ENCODE results near the gene AVPR1B. TPM values are rescaled to one million over a fixed set of nuclear protein-coding genes. Genes with fewer than 3 reads are reported as not detected.

AVPR1B gene
- total and polyA plus RNA-seq, 2 donors from 2014 or later = 0.69 TPM; not detected in 1

- Histone ChIP-seq H3K9me3 (ENCODE audit: control insufficient read depth in 2 of 3, insufficient read depth in 1 of 3, low read length in 3 of 3) (no peaks in the 10 kb centered on the region), H3K9ac (ENCODE audit: low read length in 3 of 3) (no peak overlapping the region), H3K27me3 (ENCODE audit: control insufficient read depth, insufficient read depth, low read length) (no peaks in the 10 kb centered on the region), H3K36me3 (ENCODE audit: control insufficient read depth in 2 of 3, insufficient read depth in 3 of 3, low read length in 3 of 3) (no peaks in the 10 kb centered on the region), H3K4me1 (ENCODE audit: control insufficient read depth in 2 of 3, insufficient read depth in 2 of 3, low read depth in 1 of 3, low read length in 3 of 3) (no peaks in the 10 kb centered on the region), H3K27ac (ENCODE audit: low read depth in 2 of 2, low read length in 2 of 2) (no peak overlapping the region), H3K4me3 (ENCODE audit: low read length in 3 of 3) (no peak overlapping the region)
- intact Hi-C loops (cut with DNase I) = no loop called here
- DNase-seq (no peak), FAIRE-seq (no peak)
- no peak for TF ChIP-seq CTCF (IDR thresholded peaks at IDR 0.05; ENCODE audit: borderline replicate concordance, extremely low read depth, insufficient read depth)
Measured at GRCh38 chr1:206098242-206098919, 18.8 kb downstream of the AVPR1B start.

DNA sequence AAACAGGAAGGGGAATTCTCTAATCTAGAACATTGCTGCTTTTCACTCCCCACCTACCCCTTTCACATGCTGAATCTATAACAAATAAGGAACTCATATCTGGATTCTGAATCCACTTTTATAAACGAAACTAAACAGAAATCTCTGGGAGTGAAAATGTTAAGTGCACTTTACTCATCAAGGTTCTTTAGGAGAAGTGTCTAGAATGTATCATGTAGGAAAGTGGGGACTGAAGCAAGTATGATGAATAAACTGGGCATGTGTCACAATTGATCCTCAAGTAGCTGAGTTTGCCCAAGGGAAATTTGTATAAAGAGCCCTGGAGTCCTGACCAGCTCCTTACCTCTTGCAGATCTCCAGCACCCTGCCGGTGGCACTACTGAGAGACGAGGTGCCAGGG is 19.8 kb downstream of the AVPR1B start:
- Histone ChIP-seq H3K27me3 (ENCODE audit: control insufficient read depth, insufficient read depth, low read length) (no peaks in the 10 kb centered on the region), H3K9ac (ENCODE audit: low read length in 3 of 3) (no peak overlapping the region), H3K36me3 (ENCODE audit: control insufficient read depth in 2 of 3, insufficient read depth in 3 of 3, low read length in 3 of 3) (no peaks in the 10 kb centered on the region), H3K4me1 (ENCODE audit: control insufficient read depth in 2 of 3, insufficient read depth in 2 of 3, low read depth in 1 of 3, low read length in 3 of 3) (no peaks in the 10 kb centered on the region), H3K9me3 (ENCODE audit: control insufficient read depth in 2 of 3, insufficient read depth in 1 of 3, low read length in 3 of 3) (no peaks in the 10 kb centered on the region), H3K4me3 (ENCODE audit: low read length in 3 of 3) (no peak overlapping the region), H3K27ac (ENCODE audit: low read depth in 2 of 2, low read length in 2 of 2) (no peak overlapping the region)
- no peak for DNase-seq
- FAIRE-seq = no peak
- TF ChIP-seq CTCF (IDR thresholded peaks at IDR 0.05; ENCODE audit: borderline replicate concordance, extremely low read depth, insufficient read depth) = no peak
- intact Hi-C loops (cut with DNase I) = no loop called here

- no peak for DNase-seq
- FAIRE-seq = no peak
- no peaks in the 10 kb centered on the region for H3K4me1 ChIP-seq (ENCODE audit: control insufficient read depth in 2 of 3, insufficient read depth in 2 of 3, low read depth in 1 of 3, low read length in 3 of 3)
- TF ChIP-seq CTCF (IDR thresholded peaks at IDR 0.05; ENCODE audit: borderline replicate concordance, extremely low read depth, insufficient read depth) = no peak
- intact Hi-C loops (cut with DNase I) = no loop called here
- no peaks in the 10 kb centered on the region for H3K36me3 ChIP-seq (ENCODE audit: control insufficient read depth in 2 of 3, insufficient read depth in 3 of 3, low read length in 3 of 3)
- no peak overlapping the region for H3K27ac ChIP-seq (ENCODE audit: low read depth in 2 of 2, low read length in 2 of 2)
- no peak overlapping the region for H3K9ac ChIP-seq (ENCODE audit: low read length in 3 of 3)
- no peak overlapping the region for H3K4me3 ChIP-seq (ENCODE audit: low read length in 3 of 3)
- no peaks in the 10 kb centered on the region for H3K9me3 ChIP-seq (ENCODE audit: control insufficient read depth in 2 of 3, insufficient read depth in 1 of 3, low read length in 3 of 3)
- H3K27me3 ChIP-seq (ENCODE audit: control insufficient read depth, insufficient read depth, low read length) = no peaks in the 10 kb centered on the region
Measured at GRCh38 chr1:206094024-206094423, 23.2 kb downstream of the AVPR1B start.

- FAIRE-seq (no peak), DNase-seq (no peak)
- no peak overlapping the region for H3K27ac ChIP-seq (ENCODE audit: low read depth in 2 of 2, low read length in 2 of 2)
- H3K36me3 ChIP-seq (ENCODE audit: control insufficient read depth in 2 of 3, insufficient read depth in 3 of 3, low read length in 3 of 3) = no peaks in the 10 kb centered on the region
- no peak overlapping the region for H3K4me3 ChIP-seq (ENCODE audit: low read length in 3 of 3)
- intact Hi-C loops (cut with DNase I) = no loop called here
- TF ChIP-seq CTCF (IDR thresholded peaks at IDR 0.05; ENCODE audit: borderline replicate concordance, extremely low read depth, insufficient read depth) = no peak
- H3K27me3 ChIP-seq (ENCODE audit: control insufficient read depth, insufficient read depth, low read length) = no peaks in the 10 kb centered on the region
- H3K4me1 ChIP-seq (ENCODE audit: control insufficient read depth in 2 of 3, insufficient read depth in 2 of 3, low read depth in 1 of 3, low read length in 3 of 3) = no peaks in the 10 kb centered on the region
- no peak overlapping the region for H3K9ac ChIP-seq (ENCODE audit: low read length in 3 of 3)
- no peaks in the 10 kb centered on the region for H3K9me3 ChIP-seq (ENCODE audit: control insufficient read depth in 2 of 3, insufficient read depth in 1 of 3, low read length in 3 of 3)
Measured at GRCh38 chr1:206089341-206089740, 27.8 kb downstream of the AVPR1B start.

All from kidney (tissue), 14 donors.